Sigmoid colon (tissue), 4 donors: ENCODE results near the gene EIPR1.
"Not testable (repeated sequence)": the region's sequence is repeated elsewhere in the genome, so short reads cannot be mapped to it uniquely, and the experiment has no call there.

Source experiments
- CTCF ChIP-seq, 4 experiments: fragments of 450-650 bp in 3 of 4; fragments of 200-600 bp in 1 of 4; IDR thresholded peaks; one replicate each; pipeline ENCODE4 v1.5.1; 2016 to 2019; ENCODE audit warnings: antibody characterized with exemption in 4 of 4, mild to moderate bottlenecking in 3 of 4, moderate library complexity in 2 of 4
- EP300 ChIP-seq, 4 donors: sonication (generic); formaldehyde crosslinking; IDR thresholded peaks; one replicate each; pipeline ENCODE4 v1.6.1; 2017; ENCODE audit warnings: antibody characterized with exemption in 4 of 4

GRCh38 chr2:3198671-3199192 is 178.9 kb downstream of the EIPR1 start:
- not testable (repeated sequence) for TF ChIP-seq CTCF, EP300 (IDR thresholded peaks at IDR 0.05)
